ENCODE data around the gene DDO. TPM values are rescaled to one million over a fixed set of nuclear protein-coding genes. Genes with fewer than 3 reads are reported as not detected.

The DDO gene
- total and polyA plus RNA-seq, 2 of the 8 experiments (the other 6 are each of a cell fraction or from before 2014, with no cell fraction given): not detected

GRCh38 chr6:110449541-110449895, 34.1 kb upstream of the DDO start (continued):
- TF ChIP-seq SIX5 (IDR thresholded peaks at IDR 0.05; ENCODE audit: low read depth, low read length) (no peak), TCF12 (IDR thresholded peaks at IDR 0.05; ENCODE audit: low read depth, low read length) (no peak)
